BLaER1 (cell line): ENCODE results near the gene ZNF879.

Experiments
- H3K27ac ChIP-seq: shearing (Covaris generic); formaldehyde crosslinking; 2 replicates; pipeline ENCODE4 v1.8.1; 2022
- H3K27me3 ChIP-seq: shearing (Covaris generic); formaldehyde crosslinking; 2 replicates; pipeline ENCODE4 v1.8.1; 2022
- H3K36me3 ChIP-seq: shearing (Covaris generic); formaldehyde crosslinking; 2 replicates; pipeline ENCODE4 v1.8.1; 2022
- H3K4me1 ChIP-seq: shearing (Covaris generic); formaldehyde crosslinking; 2 replicates; pipeline ENCODE4 v1.8.1; 2022
- H3K4me2 ChIP-seq: shearing (Covaris generic); formaldehyde crosslinking; 2 replicates; pipeline ENCODE4 v1.8.1; 2022
- H3K4me3 ChIP-seq: shearing (Covaris generic); formaldehyde crosslinking; 2 replicates; pipeline ENCODE4 v1.8.1; 2022
- H3K9ac ChIP-seq: shearing (Covaris generic); formaldehyde crosslinking; 2 replicates; pipeline ENCODE4 v1.8.1; 2022
- H3K9me3 ChIP-seq: shearing (Covaris generic); formaldehyde crosslinking; 2 replicates; pipeline ENCODE4 v1.8.1; 2022
- H4K20me1 ChIP-seq: shearing (Covaris generic); formaldehyde crosslinking; 2 replicates; pipeline ENCODE4 v1.8.1; 2022
- Cebpa-rat ChIP-seq: shearing (Covaris generic); IDR thresholded peaks from 2 replicates; pipeline ENCODE4 v1.8.1; 2022

ZNF879 gene

GRCh38 chr5:178991190-178992145, 32.1 kb upstream of the ZNF879 start:
- Histone ChIP-seq H3K27ac (no peak overlapping the region), H3K27me3 (0 out of 2 replicates have a peak, but pooled peaks cover 4% of the 10 kb centered on the region), H3K4me3 (no peak overlapping the region), H3K4me1 (no peaks in the 10 kb centered on the region), H3K9me3 (peaks cover 94% of the 10 kb centered on the region), H3K9ac (no peak overlapping the region), H3K36me3 (no peaks in the 10 kb centered on the region), H3K4me2 (no peak overlapping the region), H4K20me1 (no peaks in the 10 kb centered on the region)
- TF ChIP-seq Cebpa-rat = no peak

GRCh38 chr5:178992291-178992895, 31.2 kb upstream of the ZNF879 start:
- H3K27me3 ChIP-seq = 0 out of 2 replicates have a peak, but pooled peaks cover 4% of the 10 kb centered on the region
- peaks cover 92% of the 10 kb centered on the region for H3K9me3 ChIP-seq
- no peak overlapping the region for H3K27ac ChIP-seq
- H3K36me3 ChIP-seq = no peaks in the 10 kb centered on the region
- H3K4me2 ChIP-seq = no peak overlapping the region
- no peaks in the 10 kb centered on the region for H4K20me1 ChIP-seq
- no peak overlapping the region for H3K4me3 ChIP-seq
- H3K9ac ChIP-seq = no peak overlapping the region
- TF ChIP-seq Cebpa-rat = no peak
- H3K4me1 ChIP-seq = no peaks in the 10 kb centered on the region

GRCh38 chr5:178993236-178993765, 30.3 kb upstream of the ZNF879 start:
- Histone ChIP-seq H3K27me3 (0 out of 2 replicates have a peak, but pooled peaks cover 4% of the 10 kb centered on the region), H3K36me3 (no peaks in the 10 kb centered on the region), H3K4me2 (no peak overlapping the region), H3K27ac (no peak overlapping the region), H4K20me1 (no peaks in the 10 kb centered on the region), H3K9me3 (peaks cover 86% of the 10 kb centered on the region), H3K9ac (no peak overlapping the region), H3K4me3 (no peak overlapping the region), H3K4me1 (no peaks in the 10 kb centered on the region)
- TF ChIP-seq Cebpa-rat = no peak

GRCh38 chr5:178993955-178994579, 29.5 kb upstream of the ZNF879 start:
- no peak overlapping the region for H3K4me3 ChIP-seq
- H3K9ac ChIP-seq = no peak overlapping the region
- H3K27ac ChIP-seq = no peak overlapping the region
- H3K4me2 ChIP-seq = no peak overlapping the region
- H3K27me3 ChIP-seq = 0 out of 2 replicates have a peak, but pooled peaks cover 4% of the 10 kb centered on the region
- no peaks in the 10 kb centered on the region for H3K4me1 ChIP-seq
- no peaks in the 10 kb centered on the region for H4K20me1 ChIP-seq
- no peaks in the 10 kb centered on the region for H3K36me3 ChIP-seq
- H3K9me3 ChIP-seq = peaks cover 87% of the 10 kb centered on the region
- TF ChIP-seq Cebpa-rat = no peak

GRCh38 chr5:178994580-178995340, 28.8 kb upstream of the ZNF879 start, which contains the start of gene GRM6:
Gene GRM6 (minus strand): TSS chr5:178995320. CDS start chr5:178994944, 376 bp downstream.
- Histone ChIP-seq H3K4me3 (no peak within 1 kb of the TSS), H3K9ac (no peak within 1 kb of the TSS), H3K27ac (no peak within 1 kb of the TSS), H4K20me1 (no peaks in the 10 kb centered on the region), H3K36me3 (no peaks in the 10 kb centered on the region), H3K9me3 (peaks cover 88% of the 10 kb centered on the region), H3K4me1 (no peaks in the 10 kb centered on the region), H3K27me3 (0 out of 2 replicates have a peak, but pooled peaks cover 4% of the 10 kb centered on the region), H3K4me2 (no peak within 1 kb of the TSS)
- TF ChIP-seq Cebpa-rat = no peak

GRCh38 chr5:178995341-178995690, 28.3 kb upstream of the ZNF879 start:
- no peaks in the 10 kb centered on the region for H3K36me3 ChIP-seq
- H3K4me2 ChIP-seq = no peak overlapping the region
- H3K27me3 ChIP-seq = 0 out of 2 replicates have a peak, but pooled peaks cover 4% of the 10 kb centered on the region
- peaks cover 88% of the 10 kb centered on the region for H3K9me3 ChIP-seq
- H3K4me3 ChIP-seq = no peak overlapping the region
- H3K9ac ChIP-seq = no peak overlapping the region
- no peaks in the 10 kb centered on the region for H4K20me1 ChIP-seq
- no peak for TF ChIP-seq Cebpa-rat
- H3K27ac ChIP-seq = no peak overlapping the region
- no peaks in the 10 kb centered on the region for H3K4me1 ChIP-seq

- Histone ChIP-seq H3K9ac (no peak overlapping the region), H3K27ac (no peak overlapping the region), H3K27me3 (0 out of 2 replicates have a peak, but pooled peaks cover 4% of the 10 kb centered on the region), H3K36me3 (no peaks in the 10 kb centered on the region), H3K4me2 (no peak overlapping the region), H3K9me3 (peaks cover 88% of the 10 kb centered on the region), H4K20me1 (no peaks in the 10 kb centered on the region), H3K4me1 (no peaks in the 10 kb centered on the region), H3K4me3 (no peak overlapping the region)
- TF ChIP-seq Cebpa-rat = no peak
These were observed 27.4 kb upstream of the ZNF879 start for GRCh38 chr5:178996156-178996555.

- H3K27ac ChIP-seq = no peak overlapping the region
- H4K20me1 ChIP-seq = no peaks in the 10 kb centered on the region
- no peak overlapping the region for H3K4me3 ChIP-seq
- no peak for TF ChIP-seq Cebpa-rat
- 0 out of 2 replicates have a peak, but pooled peaks cover 4% of the 10 kb centered on the region for H3K27me3 ChIP-seq
- H3K9me3 ChIP-seq = peaks cover 87% of the 10 kb centered on the region
- no peak overlapping the region for H3K9ac ChIP-seq
- H3K4me1 ChIP-seq = no peaks in the 10 kb centered on the region
- H3K4me2 ChIP-seq = no peak overlapping the region
- no peaks in the 10 kb centered on the region for H3K36me3 ChIP-seq
These were observed 26.4 kb upstream of the ZNF879 start for GRCh38 chr5:178997191-178997590.

GRCh38 chr5:178998441-178998840, 25.2 kb upstream of the ZNF879 start:
- Histone ChIP-seq H3K36me3 (no peaks in the 10 kb centered on the region), H3K4me2 (no peak overlapping the region), H3K9me3 (peaks cover 79% of the 10 kb centered on the region), H3K4me3 (no peak overlapping the region), H3K27ac (no peak overlapping the region), H3K27me3 (no peaks in the 10 kb centered on the region), H4K20me1 (no peaks in the 10 kb centered on the region), H3K9ac (no peak overlapping the region), H3K4me1 (no peaks in the 10 kb centered on the region)
- no peak for TF ChIP-seq Cebpa-rat
